ENCODE measurements around the gene STRIP1.
"Not testable (repeated sequence)": the region's sequence is repeated elsewhere in the genome, so short reads cannot be mapped to it uniquely, and the experiment has no call there.

Gene STRIP1

DNA sequence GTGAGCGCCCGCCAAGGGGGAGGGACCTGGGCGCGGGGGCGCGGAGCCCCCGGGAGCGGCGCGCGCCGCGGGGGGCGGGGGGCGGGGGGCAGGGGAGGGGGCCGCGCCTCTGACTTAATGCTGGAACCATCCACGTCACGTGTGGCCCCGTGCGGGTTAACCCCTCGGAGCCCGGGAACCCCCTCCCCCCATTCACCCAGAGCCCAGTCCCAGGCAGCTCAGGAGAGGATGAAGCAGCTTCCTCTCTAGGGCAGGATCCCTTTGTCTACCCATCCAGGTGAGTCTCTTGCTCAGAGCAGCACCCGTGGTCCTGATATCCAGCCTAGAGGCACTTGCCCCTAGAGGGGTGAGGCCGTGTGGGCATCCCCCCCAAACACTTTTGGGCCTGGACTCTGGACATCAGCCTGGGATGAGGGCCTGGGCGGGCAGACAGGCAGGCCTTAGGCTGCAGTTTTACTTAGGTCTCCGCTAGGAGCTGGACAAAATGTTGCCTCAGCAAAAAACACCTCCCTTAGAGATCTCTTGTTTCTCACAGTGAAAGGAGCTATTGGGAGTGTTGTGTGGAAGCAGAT lies 36.3 kb downstream of the STRIP1 start, which contains the start of gene ALX3:
ALX3 (minus strand) TSS at position 2 of the 572 bp plus-strand sequence. CDS start 60 bp downstream, outside the sequence.
- DNase-seq = no peak

DNA sequence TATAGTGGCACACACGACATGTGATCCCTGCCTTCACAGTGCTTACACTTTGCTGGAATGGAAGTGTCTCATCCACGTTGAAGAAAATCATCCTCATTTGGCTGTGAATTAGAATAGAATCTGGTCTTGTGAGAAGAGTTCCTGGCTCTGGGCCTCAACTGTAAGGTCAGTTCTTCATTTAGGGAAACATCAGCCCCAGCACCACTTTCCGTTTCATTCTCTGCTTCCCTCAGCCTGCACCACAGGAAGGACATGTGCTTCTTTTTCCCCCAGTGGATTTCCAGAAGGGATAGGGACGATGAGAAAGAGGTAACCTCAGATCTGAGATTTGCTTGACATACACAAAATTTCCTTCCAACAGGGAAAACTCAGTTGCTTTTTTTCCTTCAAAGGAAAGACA lies 39.7 kb downstream of the STRIP1 start:
- DNase-seq = no peak

DNA sequence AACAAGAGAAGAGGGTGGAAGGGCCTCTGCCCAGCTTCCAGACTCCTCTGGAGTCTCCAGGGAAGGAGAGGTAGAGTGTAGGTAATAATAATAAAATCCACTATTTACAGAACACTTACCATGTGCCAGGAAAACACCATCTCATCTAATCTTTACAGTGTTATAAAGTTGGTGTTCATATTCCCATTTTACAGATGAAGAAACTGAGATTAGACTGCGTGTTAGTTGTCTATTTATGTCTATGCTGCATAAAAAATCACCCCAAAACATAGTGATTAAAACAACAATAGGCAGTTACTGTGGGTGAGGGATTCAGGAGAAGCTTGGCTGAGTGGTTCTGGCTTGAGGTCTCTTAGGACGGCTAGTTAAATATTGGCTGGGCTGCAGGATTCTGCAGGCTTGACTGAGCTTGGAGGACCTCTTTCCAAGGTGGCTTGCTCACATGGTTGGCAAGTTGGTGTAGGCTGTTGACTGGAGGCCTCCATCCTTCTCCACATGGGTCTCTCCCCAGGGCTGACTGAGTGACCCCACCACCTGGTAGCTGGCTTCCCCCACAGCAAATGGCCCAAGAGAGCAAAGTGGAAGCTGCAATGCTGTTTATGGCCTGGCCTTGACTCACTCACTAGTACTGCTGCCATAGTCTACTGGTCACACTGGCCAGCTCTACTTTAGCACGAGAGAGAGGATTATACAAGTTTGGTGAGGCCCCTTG lies 42.5 kb downstream of the STRIP1 start:
- DNase-seq = no peak

DNA sequence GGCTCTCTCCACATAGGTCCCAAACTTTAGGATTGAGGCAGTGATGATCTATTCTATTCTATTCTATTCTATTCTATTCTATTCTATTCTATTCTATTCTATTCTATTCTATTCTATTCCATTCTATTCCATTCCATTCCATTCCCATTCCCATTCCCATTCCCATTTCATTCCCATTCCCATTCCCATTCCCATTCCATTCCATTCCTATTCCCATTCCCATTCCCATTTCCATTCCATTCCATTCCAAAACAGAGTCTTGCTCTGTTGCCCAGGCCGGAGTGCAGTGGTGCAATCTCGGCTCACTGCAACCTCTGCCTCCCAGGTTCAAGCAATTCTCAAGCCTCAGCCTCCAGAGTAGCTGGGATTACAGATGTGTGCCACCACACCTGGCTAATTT lies 45.6 kb downstream of the STRIP1 start:
- not testable (repeated sequence) for DNase-seq

DNA sequence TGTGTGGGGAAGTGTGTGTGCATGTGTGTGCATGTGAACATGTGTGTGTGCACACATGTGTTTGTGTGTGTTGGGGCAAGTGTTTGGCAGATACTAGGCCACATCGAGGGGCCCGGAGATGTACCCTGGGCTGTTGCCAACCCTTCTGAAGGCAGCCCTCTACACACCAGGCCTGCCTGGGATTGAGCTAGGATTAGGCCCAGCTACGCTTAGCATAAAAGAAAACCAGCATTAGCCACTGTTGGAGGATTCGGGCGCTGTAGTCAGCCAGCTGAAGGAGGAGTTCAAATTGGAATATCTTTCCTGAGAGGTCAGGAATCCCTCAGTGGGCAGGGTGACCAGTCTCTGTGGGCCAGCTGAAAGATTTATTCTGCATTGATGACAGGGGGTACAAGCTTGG lies 46.6 kb downstream of the STRIP1 start:
- DNase-seq = no peak

DNA sequence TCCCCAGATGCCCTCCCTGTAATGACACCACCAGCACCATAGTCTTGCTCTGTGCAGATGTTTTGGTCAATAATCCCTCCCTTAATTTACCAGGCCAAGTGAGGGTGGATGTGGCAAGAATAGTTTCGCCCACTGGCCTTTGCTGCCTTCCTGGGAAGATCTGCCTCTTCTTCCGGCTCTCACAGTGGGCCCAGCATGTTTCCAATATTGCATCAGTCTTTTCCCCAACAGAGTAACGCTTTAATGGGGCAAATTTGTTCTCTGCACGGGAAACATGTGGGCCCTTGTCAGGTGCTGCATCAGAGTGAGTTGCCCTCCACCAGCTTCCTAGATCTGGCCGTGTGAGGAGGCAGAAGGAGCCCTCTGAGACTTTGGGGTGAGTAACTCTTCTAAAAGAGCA lies 48.1 kb downstream of the STRIP1 start:
- no peak for DNase-seq

DNA sequence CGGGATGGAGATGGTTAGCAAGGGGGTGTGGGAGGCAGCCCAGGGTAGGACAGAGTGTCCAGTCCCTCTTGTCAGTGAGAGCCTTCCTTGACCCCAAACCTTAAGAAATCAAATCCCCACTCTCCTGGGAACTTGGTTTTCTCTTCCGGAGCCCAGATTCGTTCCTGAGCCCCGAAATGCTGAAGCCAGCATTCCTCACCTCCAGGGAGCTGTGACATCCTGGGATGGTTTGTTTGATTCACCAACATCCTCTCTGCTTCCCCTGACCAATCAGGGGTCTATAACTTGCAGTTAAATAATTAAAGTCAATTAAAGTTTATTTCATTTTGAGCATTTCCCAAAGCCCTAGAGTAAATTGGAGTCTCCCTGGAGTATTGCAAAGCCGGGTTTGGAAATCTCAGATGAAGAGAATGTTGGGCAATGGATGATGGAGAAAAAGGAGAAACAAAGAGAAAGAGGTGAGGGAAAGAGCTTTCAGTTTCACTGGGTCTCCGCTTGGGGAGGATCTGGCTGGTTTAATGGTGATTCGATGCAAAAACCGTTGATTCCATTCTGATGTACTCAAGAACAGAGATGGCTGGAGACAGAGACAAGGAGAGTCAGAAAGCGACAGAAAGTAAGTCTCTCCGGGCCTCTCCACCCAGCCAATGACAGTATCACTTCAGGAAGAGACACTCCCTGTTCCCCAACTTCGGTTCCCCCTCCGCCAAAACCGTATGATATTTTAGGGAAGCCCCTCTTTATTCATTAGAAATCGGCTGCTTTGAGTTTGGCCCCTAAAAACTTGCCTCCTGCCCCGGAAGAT lies 48.8 kb downstream of the STRIP1 start:
- DNase-seq = no peak

DNA sequence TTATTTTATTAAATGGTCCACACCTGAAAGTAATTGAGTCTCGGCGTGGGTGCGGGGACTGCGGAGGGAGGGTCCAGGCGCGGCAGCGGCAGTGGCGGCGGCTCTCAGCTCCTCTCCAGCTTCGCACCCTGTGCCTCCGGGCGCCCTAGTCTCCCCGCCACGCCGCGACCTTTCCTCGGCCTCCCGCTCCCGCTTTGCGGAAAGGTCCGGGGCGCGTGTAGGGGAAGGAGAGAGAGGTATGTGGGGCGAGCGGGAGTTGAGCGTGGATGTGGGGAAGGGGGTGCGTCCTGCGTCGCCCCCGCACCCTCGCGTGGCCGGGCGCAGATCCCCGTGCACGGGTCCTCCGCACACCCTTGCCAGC lies 49.4 kb downstream of the STRIP1 start:
- DNase-seq = no peak

DNA sequence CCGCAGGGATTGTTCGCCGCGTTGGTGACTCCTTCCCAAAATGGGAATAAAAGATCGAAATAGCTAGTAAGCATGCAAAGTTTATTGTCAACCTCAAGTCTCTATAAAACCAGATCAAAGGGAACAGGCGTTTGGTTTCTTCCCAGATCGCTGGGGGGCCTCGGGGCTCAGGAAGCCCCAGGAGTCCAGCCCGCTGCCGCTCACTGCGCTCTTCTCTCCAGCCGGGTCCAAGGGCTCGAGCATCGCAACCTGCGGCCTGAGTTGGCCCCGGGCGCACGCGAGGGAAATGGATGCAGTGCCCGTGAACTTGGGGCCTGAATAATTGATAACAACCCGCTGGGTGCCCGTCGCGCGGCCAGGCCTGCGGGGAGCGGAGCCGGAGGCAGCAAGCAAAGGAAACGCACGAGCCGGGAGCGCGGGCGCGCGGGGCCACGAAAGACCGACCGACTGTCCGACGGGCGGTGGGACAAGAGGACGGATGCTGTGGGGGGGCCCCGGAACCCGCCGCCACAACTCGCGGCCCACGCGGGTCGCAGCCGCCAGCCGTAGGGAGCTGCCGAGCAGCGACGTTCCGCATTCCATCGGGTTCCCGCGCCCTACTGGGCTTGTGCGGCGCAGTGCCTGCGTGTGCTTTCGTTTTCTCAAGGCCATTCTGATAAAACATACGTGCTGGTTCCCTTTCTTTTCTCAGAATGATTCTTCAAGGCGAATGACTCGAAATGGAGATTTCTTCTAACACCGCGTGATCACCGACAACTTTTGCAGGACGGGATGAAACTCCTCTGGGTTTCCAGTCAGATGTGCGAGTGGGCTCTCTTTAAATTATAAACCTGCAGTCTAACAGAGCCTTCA lies 50.0 kb downstream of the STRIP1 start:
- no peak for DNase-seq

DNA sequence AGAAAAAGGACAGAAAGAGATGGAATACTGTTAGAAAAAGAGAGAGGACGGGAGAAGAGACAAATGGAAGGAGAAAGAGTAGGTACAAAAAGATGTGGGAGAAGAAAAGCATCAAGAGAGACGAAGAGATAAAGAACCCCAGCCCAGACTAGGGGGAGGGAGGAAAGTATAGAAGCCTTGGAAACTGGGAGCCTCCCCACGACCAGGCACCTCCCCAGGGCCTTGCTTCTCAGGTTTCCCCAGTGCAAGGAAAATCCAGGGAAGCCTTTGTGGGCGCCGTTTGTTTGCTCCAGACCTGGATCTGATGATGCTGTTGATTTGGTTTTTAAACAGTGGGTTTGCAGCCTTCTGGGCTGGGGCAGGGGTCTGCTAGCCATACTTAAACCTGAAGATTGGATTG lies 51.2 kb downstream of the STRIP1 start:
- no peak for DNase-seq

DNA sequence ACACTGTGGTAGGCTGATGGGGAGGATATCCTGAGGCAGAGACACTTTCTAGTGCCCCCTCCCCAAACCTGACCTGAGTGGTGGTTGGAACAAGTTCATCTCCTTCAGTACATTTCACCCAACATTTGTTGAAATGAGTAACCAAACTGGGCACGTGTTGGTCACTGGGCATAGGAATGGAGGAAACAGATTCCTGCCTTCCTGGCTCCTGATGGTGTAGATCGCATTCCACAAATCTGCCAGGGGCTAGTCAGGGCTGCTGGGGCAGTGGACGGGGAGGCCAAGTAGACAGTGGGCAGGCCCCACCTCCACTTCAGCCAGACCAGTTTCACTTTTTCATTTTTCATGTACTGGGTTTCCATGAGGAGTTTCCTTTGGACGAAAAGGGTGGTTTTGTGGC lies 52.5 kb downstream of the STRIP1 start:
- DNase-seq = no peak

DNA sequence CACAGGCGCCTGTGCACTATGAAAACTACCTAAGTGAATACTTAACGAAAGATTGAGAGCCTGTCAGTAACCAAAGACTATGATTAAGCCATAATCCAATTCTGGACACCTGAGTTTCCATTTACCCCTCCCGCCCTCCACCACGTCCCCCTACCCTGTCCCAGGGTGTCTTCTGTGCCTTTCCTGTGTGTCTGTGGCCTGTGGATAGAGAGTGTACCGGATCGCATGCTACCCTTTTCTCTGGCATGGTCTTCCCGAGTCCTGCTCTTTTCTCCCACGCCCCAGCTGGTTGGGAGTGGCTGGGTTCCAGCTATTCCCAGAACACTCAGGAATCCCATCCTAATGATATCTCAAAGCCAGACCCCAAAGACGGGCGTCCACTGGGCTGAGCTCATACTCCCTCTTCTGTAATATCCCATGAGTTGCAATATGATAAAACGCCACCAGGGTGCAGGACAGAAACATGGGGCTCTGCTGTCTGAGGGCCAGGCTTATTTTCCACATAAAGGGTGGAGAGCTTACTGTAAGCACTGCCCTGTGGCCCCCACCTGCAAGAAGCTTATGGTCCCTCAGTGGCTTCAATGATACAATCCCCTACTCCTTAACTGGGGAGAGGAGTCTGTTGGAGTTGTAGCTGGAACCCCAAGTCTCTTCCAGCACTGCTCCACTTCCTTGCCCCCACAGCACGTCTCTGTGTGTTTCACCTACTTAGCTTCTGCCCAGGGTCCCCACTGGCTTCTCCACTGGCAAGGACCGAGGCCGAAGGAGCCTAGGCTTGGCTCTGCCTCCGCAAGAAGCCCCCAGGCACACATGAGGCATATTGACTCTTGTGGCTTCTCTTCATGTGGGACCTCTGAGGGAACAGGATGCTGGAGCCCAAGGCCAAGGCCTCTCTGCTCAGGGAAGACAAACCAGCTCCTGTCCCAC lies 53.7 kb downstream of the STRIP1 start:
- DNase-seq = peak in 1 of 2 experiments; percentile 36

DNA sequence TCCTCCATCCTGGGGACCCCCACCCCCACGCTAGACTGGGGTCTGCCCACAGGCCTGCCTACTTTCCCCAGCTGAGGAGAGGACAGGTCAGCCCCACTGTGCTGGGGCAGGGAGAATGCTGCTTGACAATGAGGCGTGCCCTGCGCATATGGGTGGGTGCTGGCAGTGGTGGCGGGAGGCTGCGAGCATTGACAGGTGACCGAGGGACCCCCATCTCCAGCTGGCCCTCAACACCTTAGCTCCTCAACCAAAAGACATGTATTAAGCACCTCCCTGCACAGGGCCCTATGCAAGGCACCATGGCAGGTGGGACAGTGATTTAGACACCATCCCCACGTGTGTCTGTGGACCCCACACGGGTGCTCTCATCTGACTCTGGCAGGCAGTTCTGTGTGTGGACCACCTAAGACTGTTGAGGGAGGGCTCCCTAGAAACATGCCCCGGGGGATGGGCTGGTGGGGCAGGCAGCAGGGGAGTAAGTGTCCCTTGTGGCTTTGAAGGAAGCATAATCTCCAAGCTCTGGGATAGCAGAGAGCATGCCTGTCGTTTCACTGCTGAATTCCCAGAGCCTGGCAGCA lies 54.4 kb downstream of the STRIP1 start:
- DNase-seq = no peak

DNA sequence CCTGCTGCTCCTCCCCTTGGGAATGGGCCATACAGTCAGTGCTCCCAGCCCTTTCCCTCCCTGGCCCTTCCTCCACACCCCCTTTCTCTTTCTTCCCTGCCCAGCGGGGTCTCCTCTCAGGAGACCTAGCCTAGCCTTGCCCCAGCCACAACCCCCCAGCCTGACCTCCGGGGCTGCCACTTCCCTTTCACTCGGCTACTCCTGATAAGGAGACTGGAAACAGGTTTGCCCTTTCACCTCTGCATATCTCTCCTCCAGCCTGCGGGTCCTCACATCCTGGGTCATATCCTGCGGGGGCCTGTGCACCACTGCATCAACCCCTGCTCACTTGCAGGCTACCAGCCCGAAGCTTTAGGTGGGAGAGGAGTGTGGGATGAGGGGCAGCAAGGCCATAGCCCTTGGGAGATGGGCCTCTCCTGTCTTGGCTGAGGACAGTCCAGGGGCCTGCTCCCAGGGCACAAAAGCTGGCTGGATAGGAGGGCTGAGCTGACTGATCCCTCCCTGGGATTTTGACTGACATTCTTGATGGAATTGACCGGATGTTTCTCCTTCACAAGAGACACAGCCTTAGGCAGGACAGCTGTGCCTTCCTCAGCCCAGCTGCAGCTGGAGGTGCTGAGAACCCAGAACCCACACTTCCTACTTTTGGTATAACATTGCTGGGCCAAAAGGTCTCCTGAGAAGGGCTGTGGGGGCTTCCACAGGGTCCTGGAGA lies 55.3 kb downstream of the STRIP1 start:
- no peak for DNase-seq

DNA sequence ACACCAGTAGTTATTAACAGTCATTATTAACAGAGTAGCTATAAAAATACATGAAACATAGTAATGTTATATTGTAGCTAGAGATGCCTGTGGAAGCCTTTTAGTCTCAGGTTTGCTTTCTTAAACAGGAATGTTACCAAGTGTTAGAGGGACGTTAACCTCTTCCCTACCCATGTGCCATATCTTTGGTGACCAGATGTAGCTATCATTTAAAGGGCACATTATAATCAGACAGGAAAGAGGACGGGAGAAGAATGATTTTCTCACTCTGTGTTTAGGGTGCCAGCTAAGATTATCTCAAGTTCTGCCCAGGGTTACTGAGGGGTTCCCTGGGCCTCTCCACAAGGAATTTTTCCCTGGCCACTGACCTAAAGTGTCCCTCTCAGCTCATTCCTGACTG lies 57.0 kb downstream of the STRIP1 start:
- DNase-seq = no peak

DNA sequence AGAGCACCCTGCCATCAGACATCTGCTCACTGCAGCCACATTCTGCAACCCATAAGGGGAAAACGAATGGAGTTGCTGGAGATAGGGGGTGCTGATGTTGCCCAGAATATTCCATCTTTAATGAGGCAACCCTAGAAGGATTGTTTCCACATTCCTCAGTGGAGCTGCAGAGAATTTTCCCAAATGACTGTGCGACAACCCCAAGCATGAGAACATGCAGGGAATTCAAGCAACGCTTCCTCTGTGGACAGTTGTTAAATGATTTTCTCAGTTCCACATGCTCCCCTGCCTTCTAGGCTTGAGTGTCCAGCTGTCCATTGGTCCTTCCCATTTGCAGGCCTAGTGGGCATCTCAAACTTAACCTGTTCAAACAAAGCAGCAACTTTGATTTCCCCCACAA lies 57.4 kb downstream of the STRIP1 start:
- DNase-seq = no peak

DNA sequence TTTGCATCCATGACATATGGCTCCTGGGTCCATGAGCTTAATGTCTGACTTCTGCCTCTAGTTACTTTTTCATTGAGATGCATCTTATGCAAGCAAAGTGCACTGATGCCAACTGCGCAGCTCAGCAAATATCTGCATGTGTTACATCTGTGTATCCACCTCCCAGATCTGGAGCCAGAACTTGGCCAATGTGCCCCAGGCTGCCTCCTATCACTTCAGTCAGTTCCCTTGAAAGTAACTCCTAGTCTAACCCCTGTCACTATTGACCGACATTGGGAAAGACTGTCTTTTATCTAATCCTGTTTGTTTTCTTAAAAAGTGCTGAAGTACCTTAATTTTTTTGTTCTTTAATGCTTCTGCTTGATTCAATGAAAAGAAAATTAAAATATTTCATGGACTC lies 58.6 kb downstream of the STRIP1 start:
- no peak for DNase-seq

DNA sequence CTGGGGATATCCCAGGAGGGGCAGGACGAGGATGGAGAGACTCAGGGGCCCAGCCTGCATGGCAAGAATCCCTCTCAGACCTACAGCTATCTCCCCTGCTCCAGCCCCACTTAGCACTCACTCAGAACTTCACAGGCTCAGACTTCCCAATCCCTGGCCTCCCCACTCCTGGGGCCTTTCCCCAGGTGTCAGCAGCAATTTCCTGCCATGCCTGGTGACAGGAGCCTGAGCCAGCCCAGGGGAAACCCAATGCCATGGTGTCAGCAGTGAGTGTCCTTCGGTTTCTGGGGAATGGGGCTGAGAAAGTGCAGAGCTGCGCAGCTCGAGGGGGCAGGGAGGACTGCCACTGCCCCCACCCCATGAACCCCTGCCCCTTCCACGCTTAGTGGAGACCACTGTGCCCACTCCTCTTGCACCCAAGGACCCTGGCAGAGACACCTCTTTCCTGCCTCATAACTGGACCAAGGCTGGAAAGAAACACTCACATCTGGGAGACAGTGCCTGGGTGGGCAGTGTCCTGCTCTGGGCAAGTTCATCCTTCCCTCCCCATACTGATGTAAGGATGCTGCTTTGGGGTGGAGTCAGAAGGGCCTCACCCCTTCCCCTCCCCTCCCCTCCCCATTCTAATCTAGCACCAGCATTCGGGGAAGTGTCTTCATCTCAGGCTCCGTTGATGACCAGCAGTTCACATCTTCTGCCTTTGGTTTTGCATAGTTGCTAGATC lies 60.7 kb downstream of the STRIP1 start:
- no peak for DNase-seq

DNA sequence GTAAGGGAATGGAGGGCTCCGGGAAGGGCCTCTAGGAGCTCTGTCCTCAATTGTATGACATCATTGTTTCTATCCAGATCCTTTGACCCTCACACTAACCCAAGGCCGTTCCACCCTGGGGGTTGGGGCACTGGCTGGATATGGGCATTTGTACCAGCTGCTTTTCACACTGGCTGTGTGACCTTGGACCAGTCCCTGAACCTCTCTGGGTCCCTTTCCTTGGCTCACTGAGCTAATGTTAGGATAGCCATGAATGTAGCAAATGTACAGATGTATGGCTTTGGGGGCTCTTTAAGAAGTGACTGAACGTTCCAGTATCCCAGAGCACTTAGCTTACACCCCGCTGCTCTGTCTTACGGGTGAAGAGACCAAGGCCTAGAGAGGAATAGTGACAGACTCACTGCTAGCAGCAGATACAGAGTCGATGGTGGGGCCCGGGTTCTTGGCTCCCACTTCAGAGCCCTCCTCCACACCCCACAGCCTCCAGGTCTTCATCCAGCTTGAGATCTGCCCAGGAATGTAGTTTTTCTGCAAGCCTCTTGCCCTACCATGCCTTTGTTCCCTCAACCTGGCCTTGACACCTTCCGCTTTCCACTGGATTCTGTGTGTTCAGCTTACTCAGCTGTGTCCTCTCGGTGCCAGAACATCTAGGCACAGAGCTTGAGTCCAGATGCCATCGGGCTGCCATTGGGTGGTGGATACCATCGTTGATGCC lies 63.2 kb downstream of the STRIP1 start:
- no peak for DNase-seq

Measured in SW 1271 (cell line).